Stimulated activated CD8-positive, alpha-beta memory T cell treated with anti-CD3 and anti-CD28 coated beads, Interleukin-7, amount 100 ng/mL, for 24 hours (primary cell): ENCODE measurements around the gene RPRML.
"Not testable (repeated sequence)": the region's sequence is repeated elsewhere in the genome, so short reads cannot be mapped to it uniquely, and the experiment has no call there.

Source experiments
- DNase-seq: peaks from one replicate; pipeline ENCODE4 v3.0.0-alpha.2; 2020; ENCODE audit warnings: low read depth

RPRML gene

GRCh38 chr17:46976626-46977270 is 2.3 kb downstream of the RPRML start:
- no peak for DNase-seq

DNA sequence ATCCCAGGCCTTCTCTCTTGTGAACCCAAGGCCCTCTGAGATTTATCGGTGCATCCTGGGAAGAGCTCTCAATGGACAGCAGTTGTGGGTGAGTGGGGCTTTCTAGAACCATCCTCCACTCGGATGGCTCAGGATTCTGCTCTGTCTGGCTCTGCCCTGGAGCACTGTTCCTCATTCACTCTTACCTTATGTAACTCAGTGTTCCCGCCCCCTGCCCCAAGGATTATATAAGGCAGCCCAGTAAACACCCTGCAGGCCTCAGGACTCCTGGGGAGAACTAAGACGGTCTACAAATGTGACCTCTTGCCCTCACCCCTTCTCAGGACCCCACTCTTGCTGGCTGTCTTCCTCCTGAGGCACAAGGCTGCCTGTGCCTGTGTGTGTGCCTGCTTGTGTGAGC is 3.8 kb downstream of the RPRML start:
- DNase-seq, result no peak

DNA sequence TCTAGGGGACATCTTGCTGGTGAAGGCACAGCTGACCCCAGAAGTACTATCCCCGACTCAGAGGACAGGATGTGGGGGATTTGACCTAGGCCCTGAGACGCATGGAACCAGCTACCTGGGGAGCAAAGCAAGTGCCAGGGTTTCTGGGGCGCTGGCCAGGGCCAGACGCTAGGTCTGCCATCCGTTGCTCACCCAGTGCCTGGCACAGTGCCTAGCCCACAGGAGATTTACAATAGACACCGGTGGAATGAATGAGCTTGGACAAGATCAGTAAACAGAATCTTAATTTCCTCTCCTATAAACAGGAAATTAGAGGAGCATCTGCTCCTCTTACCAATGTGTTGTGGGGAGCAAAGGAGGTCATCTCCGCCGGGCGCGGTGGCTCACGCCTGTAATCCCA is 5.0 kb downstream of the RPRML start:
- DNase-seq, result no peak

GRCh38 chr17:46972346-46972745 is 6.7 kb downstream of the RPRML start:
- no peak for DNase-seq

- no peak for DNase-seq
These were observed 7.3 kb downstream of the RPRML start for GRCh38 chr17:46971647-46972300.

DNA sequence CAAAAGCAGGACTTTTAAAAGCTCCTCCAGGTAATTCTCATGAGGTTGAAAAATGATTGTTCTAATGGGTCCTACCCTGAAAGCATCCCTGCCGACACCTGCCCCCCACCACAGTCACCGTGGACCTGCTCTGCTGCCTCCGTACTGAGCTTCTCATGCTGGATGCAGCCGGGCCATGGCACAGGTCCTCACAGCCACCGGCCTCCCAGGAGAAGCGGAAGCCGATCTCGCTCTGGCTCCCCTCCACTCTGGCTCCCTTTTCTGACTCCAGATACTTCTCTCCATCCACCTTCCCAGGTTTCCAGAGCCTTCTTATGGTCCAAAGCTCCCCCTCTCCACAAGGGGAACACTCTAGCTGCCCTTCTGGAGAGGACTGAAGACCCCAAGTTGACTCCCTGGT is 10.2 kb downstream of the RPRML start:
- no peak for DNase-seq

GRCh38 chr17:46968224-46968834 is 10.7 kb downstream of the RPRML start:
- no peak for DNase-seq

DNA sequence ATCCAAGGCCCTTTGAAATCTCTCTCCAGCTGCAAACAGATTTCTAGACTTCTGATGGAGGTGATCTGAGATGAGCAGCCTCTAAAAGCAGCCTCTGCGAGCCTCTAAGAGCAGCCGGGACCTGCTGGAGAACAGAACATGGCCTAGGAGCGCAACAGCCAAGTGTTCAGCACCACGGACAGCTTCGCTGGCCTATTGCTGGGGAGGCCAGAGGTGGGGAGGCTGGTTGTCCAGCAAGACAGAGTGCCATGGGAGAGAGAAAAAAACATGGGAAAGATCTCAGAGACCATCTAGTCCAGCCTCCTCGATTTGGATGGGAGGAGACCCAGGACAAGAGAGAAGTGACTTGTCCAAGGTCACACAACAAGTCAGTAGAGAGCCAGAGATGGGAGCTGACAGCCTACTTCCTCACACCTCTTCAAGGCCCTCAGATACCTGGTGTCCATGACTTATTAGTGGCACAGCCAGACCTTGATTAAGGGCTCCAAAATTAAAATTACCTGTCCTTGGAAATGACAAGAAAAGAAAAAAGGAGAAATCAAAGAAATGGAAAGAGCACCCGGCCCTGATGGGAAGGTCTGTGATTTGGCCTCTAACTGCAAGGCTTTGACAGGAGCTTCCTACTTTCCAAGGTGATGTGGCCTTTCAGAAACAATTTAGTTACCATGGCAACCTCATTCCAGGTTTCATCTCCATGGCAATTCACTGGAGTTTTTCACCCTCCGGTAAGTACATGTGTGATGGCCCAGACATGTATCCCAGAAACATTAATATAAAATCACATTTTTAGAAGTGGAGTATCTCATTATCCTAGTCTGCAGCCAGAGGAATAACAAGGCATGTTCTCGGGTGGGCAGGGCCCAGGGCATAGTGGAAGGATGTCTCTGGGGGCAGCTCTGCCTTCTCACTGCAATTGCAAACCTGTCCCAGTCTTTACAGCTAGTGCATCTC is 14.5 kb downstream of the RPRML start:
- DNase-seq, result no peak

DNA sequence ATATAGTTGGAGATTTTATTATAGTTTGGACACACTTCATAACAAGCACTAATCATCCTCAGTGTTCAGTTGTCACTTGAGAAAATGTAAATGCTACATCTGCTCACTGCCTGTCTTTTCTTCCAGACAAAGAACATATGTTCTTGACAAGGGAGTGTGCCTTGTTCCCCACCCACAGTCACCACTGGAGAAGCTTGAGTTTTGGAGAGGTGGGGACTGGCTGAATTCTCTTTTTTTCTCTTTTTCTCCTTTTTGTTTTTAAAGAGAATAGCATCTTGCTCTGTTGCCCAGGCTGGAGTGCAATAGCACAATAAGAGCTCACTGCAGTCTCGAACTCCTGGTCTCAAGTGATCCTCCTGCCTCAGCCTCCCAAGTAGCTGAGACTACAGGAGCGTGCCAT is 15.5 kb downstream of the RPRML start:
- no peak for DNase-seq

DNA sequence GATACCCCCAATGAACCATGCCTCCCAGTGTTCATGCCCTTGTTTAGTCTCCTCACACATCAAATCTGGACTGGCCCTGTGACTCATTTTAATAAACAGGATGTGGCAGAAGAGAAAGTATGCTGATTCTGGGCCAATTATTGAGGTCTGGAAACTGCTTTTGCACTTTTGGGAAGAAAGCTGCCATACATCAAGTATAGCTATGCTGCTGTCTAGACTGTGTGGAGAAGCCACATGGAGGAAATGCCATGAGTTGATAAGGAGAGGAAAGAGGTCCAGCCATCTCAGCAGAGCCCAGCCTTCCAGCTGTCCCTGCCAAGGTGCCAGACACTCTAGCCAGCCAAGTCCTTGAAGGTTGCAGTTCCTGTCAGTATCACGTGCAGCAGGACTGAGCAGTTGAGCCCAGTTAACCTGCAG is 16.7 kb downstream of the RPRML start:
- DNase-seq, result no peak

GRCh38 chr17:46960152-46960551 is 18.9 kb downstream of the RPRML start:
- no peak for DNase-seq

DNA sequence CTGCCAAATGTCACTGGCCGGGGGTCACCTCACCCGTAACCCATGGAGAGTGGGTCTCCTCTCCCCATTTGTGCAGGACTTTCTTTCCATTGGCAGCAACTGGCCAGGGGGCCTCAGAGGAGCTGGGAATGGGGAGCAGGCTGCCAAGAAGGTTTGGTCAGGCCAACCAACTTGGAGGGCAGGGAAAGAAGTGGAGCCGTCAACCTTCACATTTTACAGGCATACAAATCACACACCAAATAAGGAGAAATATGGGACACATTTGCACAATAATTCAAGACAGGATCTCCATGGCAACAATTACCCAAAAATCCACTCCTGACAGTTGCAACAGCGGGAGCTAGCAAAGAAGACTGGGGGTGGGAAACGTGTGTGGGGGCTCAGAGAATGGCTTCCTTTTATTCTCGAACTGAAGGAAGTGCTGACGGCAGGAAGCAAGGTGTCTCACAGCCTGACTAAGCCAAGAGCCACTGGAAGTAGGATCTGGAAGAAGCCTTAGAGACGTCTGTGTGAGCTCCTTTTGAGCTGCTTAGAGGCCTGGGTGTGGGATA is 20.9 kb downstream of the RPRML start:
- no peak for DNase-seq

DNA sequence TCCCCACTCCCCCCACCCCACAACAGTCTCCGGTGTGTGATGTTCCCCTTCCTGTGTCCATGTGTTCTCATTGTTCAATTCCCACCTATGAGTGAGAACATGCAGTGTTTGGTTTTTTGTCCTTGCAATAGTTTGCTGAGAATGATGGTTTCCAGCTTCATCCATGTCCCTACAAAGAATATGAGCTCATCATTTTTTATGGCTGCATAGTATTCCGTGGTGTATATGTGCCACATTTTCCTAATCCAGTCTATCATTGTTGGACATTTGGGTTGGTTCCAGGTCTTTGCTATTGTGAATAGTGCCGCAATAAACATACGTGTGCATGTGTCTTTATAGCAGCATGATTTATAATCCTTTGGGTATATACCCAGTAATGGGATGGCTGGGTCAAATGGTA is 25.9 kb downstream of the RPRML start:
- DNase-seq, result not testable (repeated sequence)

DNA sequence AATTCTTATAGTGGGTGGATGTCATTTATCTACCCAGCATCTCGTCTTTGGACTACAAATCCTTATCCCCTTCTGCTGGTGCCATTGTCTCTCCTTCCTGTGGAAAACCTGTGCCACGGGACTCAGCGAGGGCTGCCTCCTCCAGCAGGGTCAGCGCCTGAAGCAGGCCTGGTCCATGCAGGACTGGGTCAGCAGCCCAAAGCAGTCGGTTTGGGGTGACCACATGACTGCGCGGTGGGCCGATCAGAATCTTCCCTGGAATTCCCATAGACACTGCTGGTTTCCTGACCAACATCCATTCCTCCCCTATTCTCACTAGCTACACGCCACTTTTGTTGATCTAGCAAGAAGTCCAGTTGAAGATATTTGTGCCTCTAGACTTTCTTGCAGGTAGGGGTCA is 26.9 kb downstream of the RPRML start:
- no peak for DNase-seq

GRCh38 chr17:46951706-46952105 is 27.3 kb downstream of the RPRML start:
- DNase-seq, result no peak

- no peak for DNase-seq
These were observed 27.9 kb downstream of the RPRML start for GRCh38 chr17:46950997-46951621.

DNA sequence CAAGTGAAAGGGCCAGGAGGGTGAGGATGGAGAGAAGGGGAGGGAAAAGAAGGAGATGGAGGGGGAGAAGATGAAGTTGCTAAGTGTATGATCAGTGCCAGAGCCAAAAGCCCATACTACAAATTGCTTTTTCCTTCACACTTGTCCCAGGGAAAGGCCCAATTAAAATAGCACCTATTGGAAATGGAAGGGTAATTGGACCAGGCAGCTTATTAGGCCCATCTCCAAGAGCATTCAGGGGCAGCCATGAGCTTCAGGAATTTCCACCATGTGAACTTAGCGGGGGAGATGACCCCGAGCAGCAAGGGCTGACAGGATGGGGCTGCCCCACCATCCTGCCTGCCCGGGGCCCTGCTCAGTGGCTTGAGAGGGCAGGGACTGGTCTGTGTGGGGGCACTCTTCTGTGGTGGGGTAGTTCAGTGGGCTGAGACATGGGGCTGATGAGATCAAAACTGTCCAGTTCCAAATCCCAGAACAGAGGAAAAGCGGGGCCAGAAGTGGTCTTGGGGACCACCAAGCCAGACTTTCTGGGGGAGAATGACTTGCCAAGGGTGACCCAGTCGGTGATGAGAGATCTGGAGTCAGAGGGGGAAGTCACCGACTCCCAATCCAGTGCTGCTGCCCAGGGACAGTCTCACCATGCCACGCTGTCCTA is 28.6 kb downstream of the RPRML start:
- DNase-seq, result no peak

DNA sequence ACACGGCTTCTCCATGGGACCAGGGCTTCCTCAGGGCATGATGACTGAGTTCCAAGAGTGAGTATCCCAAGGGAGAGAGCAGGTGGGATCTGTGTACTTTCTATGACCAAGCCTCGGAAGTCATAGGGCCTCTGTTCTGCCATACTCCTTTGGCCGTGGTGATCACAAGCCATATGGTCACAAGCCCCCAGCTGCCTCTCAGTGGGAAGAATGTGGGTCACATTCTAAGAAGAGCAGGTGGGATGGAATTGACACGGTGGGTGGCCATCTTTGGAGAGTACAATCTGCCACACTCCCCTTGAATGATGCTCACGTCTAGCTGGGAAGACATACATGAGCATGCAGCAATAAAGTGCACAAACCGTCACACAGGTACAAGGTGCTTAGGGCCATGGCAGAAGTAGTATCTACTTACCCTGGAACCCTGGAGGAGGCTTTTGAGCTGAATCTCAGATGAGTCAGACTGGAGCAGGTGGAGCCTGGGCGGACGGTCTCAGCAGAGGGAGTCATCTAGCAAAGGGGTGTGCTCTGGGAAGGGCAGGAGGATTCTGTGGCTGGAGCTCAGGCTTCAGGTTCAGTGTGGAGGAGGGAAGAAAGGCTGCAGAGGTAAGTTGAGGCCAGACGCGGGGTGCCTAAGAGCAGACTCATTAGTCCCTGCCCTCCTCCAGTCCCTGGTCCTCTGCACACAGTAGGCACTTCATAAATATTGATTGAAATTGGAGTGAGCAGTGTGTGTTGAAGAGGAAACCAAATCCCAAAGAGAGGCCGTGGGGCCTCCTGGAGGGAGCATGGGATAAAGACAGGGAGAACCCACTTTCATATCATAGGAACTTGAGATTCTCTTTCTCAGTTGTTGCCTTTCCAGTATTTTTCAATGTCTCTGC is 29.5 kb downstream of the RPRML start:
- no peak for DNase-seq

DNA sequence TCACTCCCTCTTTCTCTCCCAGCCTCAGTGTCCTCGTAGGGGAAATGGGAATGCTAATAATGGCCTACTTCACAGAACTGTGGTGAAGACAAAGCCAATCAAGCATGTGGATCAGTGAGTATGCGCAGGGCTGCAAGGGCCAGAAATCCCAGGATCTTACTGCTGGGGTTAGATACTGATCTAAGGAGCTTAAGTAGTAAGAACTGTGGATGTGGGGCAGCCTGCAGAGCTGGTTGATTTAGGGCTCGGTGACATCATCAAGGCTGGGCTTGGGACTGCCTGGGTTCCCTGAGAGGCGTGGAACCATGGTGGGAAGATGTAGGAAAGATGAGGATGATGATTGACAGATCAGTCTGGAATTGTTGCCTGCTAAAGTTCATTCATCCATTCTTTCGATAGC is 30.5 kb downstream of the RPRML start:
- DNase-seq, result no peak

DNA sequence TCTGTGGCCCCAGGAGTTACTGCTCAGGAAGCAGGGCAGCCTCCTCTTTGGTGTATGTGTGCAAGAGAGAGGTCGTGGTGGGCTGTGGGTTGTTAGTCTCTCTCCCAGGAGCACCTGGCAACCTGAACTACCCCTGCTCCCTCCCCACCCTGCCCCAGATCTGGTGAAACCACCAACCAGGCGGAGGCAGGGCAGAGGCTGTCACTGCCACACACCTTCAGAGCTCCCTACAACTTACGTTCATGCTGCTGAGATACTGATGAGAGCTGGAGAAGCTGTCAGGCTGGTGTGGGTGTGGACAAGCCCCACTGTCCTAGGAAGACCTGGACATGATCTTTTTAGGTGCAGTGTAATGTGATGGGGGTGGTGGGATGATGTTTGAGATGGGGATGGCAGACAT is 31.8 kb downstream of the RPRML start:
- no peak for DNase-seq
